GM12864 (cell line): ENCODE data around the gene RCHY1.

ENCODE experiments used
- DNase-seq: peaks from one replicate; pipeline ENCODE4 v3.0.0-alpha.2; 2011; ENCODE audit warnings: low read depth
- H3K4me3 ChIP-seq: 2 replicates; pipeline ENCODE4 v1.5.1; 2011; ENCODE audit warnings: mild to moderate bottlenecking, low read depth, low read length, control low read depth
- TF ChIP-seq, protein P1 (sequence below): IDR thresholded peaks from 2 replicates; pipeline ENCODE4 v1.5.1; 2011; ENCODE audit warnings: low read depth, mild to moderate bottlenecking, moderate library complexity, low read length, control low read depth, inconsistent platforms; ENCODE audit errors: missing control alignments

RCHY1 gene

DNA sequence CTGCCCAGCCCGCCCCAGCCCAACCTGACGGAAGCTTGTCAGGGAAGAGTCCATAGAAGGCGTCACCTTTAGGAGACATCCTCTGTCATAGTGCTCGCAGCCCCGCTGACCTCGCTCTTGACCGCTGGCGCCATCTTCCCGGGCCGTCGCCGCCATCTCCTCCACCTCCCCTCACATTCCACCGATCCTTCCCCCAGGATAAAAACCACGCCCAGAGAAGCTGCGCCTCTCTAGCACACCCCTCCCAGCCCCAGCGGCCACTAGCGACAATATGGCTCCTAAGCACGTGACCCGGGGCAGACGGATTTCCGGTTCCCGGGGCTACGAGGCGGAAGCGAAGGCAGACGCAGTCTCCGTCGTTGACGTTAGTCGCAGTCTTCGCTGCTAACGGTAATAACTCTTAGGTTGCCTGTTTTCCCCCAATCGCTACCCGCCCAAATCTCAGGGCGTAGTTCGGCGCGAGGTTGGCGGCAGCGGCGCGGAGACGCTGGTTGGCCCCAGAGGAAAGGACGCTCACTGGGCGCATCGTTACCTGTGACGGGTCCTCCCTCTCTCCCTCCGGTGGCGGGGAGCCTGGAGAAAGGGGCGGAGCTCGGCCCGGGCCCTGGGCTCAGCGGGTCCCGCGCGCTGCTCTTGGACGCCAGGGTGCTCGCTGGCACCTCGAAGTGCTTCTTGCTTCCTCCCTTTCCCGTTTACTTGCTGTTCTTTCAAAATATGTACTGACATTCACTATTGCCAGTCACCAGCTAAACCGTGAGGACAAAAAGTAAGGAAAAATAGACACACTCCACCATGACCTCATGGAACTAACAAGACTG is at the start of gene RCHY1, which contains the start of gene THAP6:
Gene RCHY1, minus strand, starts transcription at position 273 of the 818 bp plus-strand sequence. Its CDS starts 117 bp downstream, at position 156.
Gene THAP6, plus strand, starts transcription at position 343 of the 818 bp plus-strand sequence. CDS start 980 bp downstream, outside the sequence.
- TF ChIP-seq, protein P1, sequence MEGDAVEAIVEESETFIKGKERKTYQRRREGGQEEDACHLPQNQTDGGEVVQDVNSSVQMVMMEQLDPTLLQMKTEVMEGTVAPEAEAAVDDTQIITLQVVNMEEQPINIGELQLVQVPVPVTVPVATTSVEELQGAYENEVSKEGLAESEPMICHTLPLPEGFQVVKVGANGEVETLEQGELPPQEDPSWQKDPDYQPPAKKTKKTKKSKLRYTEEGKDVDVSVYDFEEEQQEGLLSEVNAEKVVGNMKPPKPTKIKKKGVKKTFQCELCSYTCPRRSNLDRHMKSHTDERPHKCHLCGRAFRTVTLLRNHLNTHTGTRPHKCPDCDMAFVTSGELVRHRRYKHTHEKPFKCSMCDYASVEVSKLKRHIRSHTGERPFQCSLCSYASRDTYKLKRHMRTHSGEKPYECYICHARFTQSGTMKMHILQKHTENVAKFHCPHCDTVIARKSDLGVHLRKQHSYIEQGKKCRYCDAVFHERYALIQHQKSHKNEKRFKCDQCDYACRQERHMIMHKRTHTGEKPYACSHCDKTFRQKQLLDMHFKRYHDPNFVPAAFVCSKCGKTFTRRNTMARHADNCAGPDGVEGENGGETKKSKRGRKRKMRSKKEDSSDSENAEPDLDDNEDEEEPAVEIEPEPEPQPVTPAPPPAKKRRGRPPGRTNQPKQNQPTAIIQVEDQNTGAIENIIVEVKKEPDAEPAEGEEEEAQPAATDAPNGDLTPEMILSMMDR: no peak

DNA sequence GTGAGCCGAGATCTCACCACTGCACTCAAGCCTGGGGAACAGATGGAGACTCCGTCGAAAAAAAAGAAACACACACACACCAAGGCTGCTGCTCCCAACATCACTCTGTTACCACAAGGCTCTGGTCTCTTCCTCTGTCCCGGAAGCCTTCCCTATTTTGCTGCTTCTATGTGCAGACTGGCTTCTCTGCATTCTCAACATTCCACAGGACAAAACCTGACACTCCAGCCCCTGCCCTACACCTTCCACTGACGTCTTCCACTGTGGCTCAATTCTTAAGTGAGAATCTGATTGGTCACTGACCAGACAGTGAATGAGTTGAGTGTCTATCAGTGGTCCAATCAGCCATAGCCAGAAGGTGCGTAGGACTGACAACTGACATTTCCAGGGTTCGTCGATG is 47.6 kb upstream of the RCHY1 start:
- no peak overlapping the region for H3K4me3 ChIP-seq
- DNase-seq: no peak
- TF ChIP-seq, protein P1: no peak

More for the DNA sequence above, at the start of gene RCHY1, which contains the start of gene THAP6:
- peak; percentile 83 for DNase-seq
- peak within 1 kb of the TSS; percentile 85 for H3K4me3 ChIP-seq

DNA sequence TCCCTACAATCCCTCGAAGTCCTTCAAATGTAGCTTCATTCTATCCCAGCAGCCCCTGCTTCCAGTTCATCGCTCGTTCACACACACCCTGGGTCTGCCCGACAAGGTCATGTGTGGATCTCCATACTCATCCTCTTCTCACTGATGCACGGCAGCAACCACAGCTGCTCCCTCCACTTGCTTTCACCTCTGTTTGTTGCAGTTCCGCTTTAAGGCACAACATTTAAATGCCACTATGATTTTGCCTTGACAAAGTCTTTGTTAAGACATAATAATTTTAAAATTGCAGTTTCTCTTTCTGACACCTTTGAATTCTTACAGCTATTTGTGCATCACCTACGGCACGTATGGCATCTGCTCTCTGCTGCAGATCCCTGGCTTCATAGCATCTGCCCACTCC is 43.5 kb upstream of the RCHY1 start:
- H3K4me3 ChIP-seq: no peak overlapping the region
- TF ChIP-seq, protein P1: no peak
- DNase-seq: no peak

DNA sequence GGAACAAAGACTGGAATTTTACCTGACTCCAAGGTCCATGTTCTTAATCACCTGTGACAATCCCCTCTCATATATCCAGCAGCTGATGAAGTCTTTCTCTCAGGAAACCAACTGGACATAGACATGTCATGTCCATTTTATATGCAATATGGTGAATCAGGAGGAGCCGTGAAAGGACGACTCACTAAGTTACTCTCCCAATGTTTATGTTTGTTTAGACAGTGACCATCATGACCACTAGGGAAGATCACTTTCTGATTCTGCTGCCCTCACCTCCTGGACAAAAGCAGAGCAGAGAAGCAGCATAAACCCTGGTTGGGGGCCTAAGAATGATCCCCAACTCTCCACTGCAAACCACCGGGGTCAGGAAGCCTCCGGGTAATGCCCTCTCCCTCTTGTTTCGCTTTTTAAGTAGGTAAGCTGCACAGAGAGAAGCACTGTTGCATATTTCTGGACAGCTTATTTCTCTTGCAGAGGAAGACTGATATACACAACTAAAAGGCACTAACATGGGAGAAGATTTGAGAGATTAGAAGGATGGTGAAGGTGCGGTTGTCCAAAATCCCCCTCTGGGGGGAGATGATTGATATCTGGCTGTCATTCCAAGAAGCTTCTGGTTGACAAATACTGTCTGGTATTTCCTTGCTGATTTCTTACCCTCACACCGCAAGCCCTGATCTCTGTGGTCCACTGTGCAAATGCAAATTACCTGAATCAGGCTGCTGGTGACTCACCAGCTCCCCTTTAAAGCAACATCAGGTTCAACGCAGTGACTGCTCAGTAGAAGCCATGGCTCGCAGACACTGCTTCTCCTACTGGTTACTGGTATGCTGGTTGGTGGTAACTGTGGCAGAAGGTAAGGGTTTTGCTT is 41.3 kb upstream of the RCHY1 start, which contains the start of gene ODAPH:
Gene ODAPH, plus strand, starts transcription at position 773 of the 871 bp plus-strand sequence. Its CDS starts 17 bp downstream, at position 790.
- peak; percentile 49 for DNase-seq
- no peak within 1 kb of the TSS; the same call in 1 of the 2 replicates for H3K4me3 ChIP-seq
- TF ChIP-seq, protein P1: no peak

DNA sequence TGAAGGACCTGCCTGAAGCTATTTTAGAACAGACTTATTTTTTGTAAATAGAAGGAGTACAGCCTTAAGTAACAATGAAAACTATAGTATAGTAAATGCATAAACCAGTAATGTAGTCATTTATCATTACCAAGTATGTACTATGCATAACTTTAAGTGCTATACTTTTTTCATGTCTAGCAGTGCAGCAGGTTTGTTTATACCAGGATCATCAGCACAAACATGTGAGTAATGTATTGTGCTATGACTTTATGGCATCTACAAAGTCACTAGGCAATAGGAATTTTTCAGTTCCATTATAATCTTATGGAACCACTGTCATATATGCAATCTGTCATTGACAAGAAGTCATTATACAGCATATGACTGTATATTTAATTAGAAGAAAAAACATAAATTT is 38.2 kb upstream of the RCHY1 start:
- no peak overlapping the region for H3K4me3 ChIP-seq
- TF ChIP-seq, protein P1: no peak
- no peak for DNase-seq

DNA sequence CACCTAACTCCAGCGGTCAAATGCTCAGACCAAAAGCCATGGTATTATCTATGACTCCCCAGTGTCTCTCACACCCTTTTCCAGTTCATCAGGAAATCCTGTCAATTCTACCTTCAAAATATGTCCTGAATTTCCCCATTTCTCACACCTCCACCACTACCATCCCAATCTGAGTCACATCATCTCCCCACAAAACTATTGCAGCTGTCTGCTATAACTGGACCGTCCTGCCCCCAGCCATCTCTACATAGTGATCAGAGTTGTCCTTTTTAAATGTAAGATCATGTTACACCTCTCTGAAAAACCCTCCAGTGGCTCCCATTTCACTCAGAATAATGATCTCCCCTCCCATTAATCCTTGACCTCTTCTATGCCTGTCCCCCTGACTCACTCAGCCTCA is 34.8 kb upstream of the RCHY1 start:
- DNase-seq: no peak
- no peak overlapping the region for H3K4me3 ChIP-seq
- TF ChIP-seq, protein P1: no peak
